C4-2B (cell line): Measurements from ENCODE around the gene TELO2.

ENCODE experiments used
- H3K27ac ChIP-seq: fragments of 450-650 bp; 2 replicates; pipeline ENCODE4 v1.5.1; 2017
- CTCF ChIP-seq: fragments of 450-650 bp; conservative IDR thresholded peaks from 2 replicates; pipeline ENCODE4 v1.5.1; 2017; ENCODE audit warnings: mild to moderate bottlenecking
- ZFX ChIP-seq: fragments of 450-650 bp; IDR thresholded peaks from 2 replicates; pipeline ENCODE4 v1.6.1; 2017

The TELO2 gene

DNA sequence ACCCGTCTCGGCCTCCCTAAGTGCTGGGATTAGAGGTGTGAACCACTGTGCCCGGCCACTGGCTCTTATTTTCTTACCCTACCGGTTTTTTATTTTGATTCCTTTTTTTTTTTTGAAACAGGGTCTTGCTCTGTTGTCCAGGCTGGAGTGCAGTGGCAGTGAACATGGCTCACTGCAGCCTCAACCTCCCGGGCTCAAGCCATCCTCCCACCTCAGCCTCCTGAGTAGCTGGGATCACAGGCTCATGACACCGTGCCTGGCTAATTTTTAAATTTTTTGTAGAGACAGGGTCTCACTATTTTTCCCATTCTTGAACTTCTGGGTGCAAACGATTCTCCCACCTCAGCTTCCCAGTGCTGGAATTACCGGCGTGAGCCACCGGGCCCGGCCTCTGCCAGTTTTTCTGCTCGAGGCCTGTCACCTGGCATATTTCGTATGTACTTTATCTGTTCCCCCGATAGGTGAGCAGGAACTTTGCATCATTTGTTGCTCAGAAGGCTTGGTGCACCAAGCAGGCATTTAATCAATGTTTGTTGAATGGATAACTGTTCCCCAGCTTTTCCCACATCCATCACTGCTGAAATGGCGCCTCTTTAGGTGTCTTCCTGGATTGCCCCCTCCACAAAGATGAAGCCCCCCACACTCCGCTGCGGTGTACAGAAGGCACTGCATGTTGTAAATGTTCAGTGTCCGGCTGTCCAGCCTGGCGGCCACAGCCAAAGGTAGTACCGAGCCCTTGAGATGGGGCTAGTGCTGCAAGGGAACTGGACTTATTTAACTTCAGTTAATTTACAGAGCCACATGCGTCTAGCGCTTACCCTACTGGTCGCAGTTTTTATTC lies 858 bp upstream of the TELO2 start:
- peak overlapping the region; percentile 87 for H3K27ac ChIP-seq
- TF ChIP-seq CTCF (no peak), ZFX (no peak)

DNA sequence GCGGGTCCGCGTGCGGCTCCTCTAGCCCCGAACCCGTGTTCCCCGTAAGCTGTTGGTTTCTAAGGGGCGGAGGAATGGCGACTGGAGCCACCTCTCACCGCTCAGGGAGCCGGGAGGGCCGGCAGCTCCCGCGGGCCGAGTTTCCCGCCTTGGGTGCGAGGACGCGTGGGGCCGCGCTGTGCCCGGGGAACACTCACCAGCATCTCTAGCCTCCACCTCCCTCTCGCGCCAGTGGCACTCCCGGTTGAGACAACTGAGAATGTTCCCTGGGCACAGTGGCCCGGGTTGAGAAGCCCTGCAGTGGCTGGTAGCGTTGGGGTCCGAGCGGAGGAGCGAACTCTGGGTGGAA lies 560 bp downstream of the TELO2 start:
- no peak for TF ChIP-seq ZFX
- TF ChIP-seq CTCF: no peak

DNA sequence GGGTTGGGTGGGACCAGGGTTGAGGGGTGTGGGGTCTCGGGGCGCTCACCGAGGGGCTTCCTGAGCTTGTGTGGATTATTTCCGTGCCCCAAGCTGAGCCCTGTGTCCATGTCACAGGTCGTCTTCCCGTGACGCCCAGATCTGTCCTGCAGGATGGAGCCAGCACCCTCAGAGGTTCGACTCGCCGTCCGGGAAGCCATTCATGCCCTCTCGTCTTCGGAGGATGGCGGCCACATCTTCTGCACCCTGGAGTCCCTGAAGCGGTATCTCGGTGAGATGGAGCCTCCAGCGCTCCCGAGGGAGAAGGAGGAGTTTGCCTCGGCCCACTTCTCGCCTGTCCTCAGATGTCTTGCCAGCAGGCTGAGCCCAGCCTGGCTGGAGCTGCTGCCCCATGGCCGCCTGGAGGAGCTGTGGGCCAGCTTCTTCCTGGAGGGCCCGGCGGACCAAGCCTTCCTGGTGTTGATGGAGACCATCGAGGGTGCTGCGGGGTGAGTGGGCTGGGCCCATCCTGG lies 1.0 kb downstream of the TELO2 start:
- peak overlapping the region; percentile 87 for H3K27ac ChIP-seq
- TF ChIP-seq CTCF (peak; percentile 75), ZFX (no peak)

More for the DNA sequence above, 560 bp downstream of the TELO2 start:
- peak overlapping the region; percentile 87 for H3K27ac ChIP-seq

- H3K27ac ChIP-seq: peak overlapping the region; percentile 87
- no peak for TF ChIP-seq ZFX
- no peak; the same call in 1 of the 2 replicates for TF ChIP-seq CTCF
Observed at GRCh38 chr16:1494711-1495110, 1.6 kb downstream of the TELO2 start.

DNA sequence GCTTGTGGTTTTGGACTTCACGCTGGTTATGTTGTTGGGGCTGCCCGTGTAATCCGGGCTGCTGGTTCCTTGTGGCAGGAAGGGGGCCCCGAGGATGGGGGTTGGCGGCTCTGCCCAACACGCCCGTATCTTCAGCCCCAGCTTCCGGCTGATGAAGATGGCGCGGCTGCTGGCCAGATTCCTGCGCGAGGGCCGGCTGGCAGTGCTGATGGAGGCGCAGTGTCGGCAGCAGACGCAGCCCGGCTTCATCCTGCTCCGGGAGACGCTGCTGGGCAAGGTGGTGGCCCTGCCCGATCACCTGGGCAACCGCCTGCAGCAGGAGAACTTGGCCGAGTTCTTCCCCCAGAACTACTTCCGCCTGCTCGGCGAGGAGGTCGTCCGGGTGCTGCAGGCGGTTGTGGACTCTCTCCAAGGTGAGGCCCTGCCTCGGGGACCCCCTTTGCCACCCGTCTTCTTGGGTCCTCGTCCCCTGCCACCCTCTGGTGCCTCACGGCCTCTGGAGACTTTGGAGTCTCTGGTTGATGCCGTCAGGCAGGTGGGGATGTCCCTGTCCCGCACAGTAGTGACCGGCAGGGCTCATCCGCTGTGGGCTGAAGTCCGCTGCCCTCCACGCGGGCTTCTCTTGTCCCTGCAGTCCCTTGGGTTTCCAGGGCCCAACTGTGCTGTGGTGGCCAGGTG lies 2.2 kb downstream of the TELO2 start:
- TF ChIP-seq CTCF (no peak), ZFX (no peak)
- H3K27ac ChIP-seq: no peak overlapping the region

DNA sequence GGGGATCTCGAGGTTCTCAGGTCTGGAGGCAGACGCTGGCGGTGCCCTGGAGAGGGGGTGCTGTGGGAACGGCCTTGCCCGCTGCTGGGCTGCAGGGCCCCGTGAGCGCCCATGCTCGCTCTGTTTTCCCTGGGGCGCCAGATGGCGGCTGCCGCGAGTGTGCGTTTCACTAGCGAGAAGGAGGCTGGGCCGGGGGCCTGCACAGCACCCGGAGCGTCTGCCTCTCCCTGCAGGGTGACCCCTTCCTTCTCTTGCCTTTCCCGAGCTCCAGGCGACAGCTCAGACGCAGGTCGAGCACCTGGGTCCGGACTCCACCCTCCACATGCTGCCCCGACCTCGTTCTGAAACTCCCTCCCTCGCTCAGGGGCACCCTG lies 2.7 kb downstream of the TELO2 start:
- TF ChIP-seq CTCF (no peak), ZFX (no peak)
- no peak overlapping the region for H3K27ac ChIP-seq

DNA sequence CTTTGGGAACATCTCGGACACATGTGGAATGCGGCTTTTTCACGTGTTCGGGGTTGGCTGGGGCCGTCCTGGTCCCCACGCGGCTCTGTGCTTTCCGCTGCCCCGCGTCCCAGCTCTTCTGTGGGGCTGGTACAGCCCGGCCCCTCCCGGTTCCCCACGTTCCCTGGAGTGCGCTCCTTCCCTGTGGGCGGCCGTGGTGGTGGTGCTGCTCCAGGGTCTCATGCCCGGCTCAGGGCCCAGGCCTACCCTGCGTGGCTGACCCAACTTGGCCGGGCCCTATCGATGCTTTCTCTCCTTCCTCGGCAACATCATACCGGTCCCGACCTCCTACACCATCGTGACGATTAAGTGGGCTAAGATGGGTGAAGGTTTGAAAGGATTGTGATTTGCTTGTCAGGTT lies 3.3 kb downstream of the TELO2 start:
- no peak for TF ChIP-seq ZFX
- no peak for TF ChIP-seq CTCF
- no peak overlapping the region for H3K27ac ChIP-seq
